GM18498 (cell line): ENCODE results near the gene DCUN1D2.

Experiments used
- ATAC-seq: cut with Tn5 transposase; IDR thresholded peaks from one replicate; pipeline ENCODE4 v1.9.1; 2021; ENCODE audit warnings: mild to moderate bottlenecking, moderate library complexity; ENCODE audit not compliant: unreplicated experiment

The DCUN1D2 gene

DNA sequence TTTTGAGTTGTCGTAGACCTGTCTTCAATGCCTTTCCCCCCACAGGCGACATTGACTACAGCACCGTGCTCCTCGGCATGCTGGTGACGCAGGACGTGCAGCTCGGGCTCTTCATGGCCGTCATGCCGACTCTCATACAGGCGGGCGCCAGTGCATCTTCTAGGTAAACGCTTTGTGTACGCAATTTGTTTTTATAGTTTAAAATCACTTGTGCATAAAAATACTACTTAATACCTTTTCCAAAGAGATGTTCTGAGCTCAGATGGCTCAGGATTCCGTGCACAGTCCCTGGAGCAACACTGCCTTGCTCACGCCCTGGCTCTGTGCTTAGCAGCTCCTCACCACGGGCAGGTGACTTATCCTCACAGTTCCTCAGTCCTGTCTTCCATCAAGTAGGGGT, 30.1 kb upstream of the DCUN1D2 start:
- ATAC-seq, result no peak

DNA sequence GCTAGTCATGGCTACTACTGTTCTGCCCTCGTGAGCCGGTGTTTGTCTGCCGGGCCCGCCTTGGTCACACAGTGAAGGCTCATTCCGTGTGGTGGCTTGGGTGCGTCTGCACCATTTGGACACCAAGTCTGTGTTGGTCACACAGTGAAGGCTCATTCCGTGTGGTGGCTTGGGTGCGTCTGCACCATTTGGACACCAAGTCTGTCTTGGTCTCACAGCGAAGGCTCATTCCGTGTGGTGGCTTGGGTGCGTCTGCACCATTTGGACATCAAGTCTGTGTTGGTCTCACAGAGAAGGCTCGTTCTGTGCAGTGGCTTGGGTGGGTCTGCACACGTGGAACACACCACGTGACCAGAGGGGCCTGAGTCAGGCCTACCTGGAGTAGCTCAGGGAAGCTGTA, 29.0 kb upstream of the DCUN1D2 start:
- ATAC-seq, result no peak

DNA sequence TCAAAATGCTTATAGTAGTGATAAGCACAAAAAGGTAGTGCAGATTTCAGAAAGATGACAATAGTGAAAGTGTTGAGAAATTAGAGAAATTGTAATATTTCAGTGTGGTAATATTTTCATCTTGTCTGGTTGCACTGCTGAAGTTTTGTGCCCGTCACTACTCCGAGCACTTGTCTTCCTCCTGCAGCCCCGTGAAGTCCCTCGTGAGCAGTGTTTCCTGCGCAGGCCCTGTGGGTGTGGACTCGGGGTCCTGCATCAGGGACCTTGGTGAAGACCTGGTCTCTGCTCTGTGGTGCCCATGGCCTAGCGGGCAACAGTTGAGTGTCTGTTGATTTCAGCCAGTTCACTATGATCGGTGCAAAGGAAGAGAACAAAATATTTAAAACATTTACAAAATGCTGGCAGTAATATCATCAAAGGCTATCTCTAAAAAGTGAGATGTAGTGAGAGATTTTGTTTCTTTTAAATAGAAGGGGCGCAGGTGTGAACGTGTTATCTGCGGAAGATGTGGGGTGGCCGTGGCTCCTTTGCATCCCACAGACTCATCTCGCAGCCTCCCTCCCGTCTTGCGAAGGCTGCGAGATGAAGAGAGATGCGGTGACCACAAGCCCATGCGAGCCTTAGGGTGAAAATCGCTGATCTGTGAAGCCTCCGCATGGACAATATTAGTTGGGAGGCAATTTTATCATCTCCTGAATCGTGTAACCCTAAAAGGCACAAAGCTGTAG, 27.7 kb upstream of the DCUN1D2 start:
- no peak for ATAC-seq

DNA sequence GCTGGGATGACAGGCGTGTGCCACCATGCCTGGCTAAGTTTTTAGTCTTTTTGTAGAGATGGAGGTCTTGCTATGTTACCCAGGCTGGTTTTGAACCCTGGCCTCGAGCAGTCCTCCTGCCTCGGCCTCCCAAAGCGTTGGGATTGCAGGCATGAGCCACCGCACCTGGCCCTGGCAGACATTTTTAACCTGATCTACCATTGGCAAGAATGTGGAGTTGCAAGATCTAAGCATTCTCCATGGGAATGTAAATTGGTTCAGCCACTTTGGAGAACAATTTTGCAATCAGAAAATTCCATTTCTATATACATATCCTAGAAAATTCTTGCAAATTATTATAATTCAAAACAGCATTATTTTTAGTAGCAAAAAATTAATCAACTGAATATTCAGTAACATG, 24.3 kb upstream of the DCUN1D2 start:
- no peak for ATAC-seq

DNA sequence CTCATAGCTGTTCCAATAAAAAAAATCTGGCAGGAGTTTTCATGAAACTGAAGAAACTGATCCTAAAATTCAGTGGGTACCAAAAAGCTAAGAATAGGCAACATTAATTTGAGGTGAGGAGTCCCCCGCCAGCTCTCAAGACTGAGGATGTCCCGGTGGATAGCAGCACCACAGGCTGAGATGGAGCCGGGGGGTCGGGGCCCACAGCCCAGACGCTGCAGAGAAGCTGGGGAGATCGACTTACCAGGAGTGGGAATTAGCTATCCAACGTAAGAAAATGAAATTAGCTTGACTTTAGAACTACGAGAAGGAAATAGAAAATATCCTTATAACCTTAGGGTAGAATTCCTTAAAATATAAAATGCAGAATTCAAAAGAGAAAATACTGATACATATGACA, 23.2 kb upstream of the DCUN1D2 start:
- no peak for ATAC-seq

DNA sequence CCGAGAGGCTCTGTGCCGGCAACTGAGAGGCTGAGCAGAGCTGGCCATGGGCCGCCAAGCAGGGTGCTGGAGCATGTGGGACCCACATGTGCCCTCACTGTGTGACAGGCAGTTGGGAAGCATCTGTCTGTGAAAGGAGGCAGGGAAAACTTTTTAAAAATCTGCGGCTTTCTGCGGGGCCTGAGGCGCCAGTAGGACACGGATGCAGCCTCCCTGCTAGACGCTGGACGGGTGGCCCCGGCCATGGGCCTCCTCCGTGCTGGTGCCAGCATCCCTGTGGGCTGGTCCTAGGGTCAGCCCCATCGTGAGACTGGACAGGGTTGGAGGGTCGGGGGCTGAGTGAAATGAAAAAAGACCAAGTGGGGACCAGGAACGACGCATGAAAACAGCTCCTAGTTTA, 20.9 kb upstream of the DCUN1D2 start:
- no peak for ATAC-seq

DNA sequence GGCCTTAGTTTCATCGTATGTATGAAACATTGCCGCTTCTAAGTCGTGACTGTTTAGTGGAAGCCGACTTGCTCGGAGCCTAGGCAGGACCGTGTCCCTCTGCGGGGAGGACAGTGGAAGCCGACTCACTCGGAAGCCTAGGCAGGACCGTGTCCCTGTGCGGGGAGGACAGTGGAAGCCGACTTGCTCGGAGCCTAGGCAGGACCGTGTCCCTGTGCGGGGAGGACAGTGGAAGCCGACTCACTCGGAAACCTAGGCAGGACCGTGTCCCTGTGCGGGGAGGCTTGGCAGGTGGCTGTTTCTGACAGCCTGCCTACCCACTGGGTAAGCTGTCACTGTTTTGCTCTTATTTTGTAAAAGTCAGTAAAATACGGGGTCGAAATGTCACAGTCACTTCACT, 20.4 kb upstream of the DCUN1D2 start:
- no peak for ATAC-seq

DNA sequence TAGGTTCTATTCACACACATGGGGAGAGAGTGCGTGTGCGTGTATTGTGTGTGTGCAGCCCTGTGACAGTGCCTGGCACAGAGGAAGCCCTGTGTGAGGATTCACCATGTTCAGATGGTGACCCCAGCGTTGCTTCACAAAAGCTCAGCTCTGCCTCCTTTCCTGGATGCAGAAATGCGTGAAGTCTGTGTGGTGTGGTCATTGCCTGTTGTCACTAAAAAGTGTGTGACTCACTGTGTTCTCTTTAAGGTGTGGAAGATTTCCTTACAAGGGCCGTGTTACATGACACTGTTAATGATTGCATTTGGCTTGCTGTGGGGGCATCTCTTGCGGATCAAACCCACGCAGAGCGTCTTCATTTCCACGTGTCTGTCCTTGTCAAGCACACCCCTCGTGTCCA, 19.5 kb upstream of the DCUN1D2 start:
- ATAC-seq, result no peak

DNA sequence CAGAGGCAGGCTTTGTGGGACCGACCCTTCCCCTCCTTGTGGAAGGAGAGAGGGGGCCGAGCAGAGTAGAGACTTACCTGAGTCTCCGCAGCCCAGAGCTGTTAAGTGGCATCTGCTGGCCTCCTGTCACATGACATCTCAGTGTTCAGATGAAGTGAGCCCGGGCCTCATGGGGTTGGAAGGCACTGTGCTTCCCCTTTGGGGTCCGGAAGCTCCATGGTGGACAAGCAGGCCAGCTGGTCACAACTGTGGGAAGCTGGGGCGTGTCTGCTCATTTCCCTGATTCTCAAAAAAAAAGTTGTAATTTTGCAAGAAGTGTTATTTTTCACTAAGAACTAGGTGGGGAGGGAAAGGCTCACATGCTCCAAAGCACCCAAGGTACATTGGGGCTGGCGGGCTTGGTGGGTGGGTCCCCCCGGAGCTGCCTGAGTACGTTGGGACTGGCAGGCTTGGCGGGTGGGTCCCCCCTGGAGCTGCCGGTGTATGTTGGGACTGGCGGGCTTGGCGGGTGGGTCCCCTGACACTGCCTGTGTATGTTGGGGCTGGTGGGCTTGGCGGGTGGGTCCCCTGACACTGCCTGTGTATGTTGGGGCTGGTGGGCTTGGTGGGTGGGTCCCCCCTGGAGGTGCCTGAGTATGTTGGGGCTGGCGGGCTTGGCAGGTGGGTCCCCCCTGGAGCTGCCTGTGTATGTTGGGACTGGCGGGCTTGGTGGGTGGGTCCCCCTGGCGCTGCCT, 18.2 kb upstream of the DCUN1D2 start:
- no peak for ATAC-seq

DNA sequence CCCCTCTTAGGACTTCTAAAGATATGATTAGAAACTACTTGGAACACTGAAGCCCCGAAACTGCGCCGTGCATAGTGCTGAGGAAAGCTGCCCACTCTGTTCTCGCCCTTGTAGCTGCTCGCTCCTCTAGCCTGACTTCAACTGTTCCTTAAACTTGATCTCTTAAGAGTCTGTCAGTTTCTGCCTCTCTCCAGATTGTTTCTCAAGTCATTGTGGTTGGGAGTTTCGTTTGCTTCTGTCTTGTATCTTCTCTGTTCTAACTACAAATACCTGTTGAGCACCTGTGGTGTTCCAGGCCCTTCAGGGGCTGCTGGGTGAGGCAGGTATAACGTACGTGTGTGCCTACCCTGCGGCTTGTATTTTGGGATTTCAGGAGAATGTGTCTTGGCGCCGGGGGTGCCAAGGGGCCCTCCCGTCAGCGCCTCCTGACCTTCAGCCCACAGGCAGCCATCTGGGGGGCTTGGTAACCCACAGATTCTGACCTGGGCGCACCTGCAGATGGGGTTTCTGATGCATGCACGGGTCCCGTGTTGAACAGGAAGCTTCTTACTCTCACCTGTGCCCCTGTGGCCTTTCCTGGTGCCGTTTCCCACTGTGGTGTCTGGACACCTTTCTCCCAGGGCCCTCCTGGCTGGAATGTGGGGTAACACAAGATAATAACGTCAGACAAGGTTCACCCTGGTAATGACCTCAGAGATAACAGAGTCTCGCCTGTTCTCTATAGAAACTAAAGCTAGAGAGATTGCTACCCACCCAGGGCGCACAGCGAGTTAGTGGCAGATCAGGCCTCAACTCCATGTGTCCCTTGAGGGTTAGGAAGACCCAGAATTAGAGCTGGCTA, 17.2 kb upstream of the DCUN1D2 start:
- ATAC-seq, result no peak

DNA sequence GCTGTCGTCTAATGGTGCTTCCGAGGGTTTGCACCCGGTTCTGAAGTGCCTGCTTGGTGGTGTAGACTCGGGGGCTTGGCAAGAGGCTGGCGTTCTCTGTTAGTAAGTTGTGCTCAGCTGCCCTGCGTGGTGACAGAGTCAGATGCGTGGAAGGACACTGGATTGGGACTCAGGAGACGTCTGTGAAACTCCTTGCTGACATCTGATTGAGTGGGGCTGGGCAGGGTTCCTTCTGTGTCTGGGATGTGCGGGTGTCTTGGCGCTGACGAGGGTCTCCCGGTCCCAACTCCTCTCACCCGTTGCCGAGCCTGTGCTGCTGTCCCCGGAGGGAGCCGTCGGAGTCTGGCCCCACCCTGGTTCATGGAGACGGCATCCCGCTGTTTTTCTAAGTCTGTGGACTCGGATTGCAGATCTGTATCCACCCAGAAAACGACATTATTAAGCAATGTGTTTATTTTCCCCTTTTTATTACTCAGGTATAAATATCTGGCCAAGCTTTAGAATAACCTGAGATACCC, 16.4 kb upstream of the DCUN1D2 start:
- no peak for ATAC-seq

DNA sequence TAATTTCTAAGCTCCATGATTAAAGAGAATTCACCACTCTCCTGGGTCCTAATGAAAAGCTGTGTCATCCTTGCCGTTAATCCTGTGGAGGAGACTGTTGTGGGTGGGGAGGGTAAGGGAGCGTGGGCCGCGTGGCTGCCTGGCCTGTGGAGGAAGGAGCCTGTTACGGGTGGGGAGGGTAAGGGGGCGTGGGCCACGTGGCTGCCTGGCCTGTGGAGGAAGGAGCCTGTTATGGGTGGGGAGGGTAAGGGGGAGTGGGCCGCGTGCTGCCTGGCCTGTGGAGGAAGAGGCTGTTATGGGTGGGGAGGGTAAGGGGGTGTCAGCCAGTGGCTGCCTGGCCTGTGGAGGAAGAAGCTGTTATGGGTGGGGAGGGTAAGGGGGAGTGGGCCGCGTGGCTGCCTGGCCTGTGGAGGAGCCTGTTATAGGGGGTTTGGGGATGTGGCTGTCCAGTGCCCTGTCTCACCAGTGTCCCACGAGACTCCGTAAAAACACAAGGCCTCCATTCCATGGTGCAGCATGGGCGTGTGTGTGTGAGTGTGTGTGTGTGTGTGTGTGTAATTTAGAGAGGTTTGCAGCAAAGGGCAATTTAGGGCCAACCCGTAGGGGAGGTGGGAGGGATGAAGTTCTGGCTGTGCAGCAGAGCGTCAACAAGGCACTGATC, 15.6 kb upstream of the DCUN1D2 start:
- ATAC-seq, result no peak

DNA sequence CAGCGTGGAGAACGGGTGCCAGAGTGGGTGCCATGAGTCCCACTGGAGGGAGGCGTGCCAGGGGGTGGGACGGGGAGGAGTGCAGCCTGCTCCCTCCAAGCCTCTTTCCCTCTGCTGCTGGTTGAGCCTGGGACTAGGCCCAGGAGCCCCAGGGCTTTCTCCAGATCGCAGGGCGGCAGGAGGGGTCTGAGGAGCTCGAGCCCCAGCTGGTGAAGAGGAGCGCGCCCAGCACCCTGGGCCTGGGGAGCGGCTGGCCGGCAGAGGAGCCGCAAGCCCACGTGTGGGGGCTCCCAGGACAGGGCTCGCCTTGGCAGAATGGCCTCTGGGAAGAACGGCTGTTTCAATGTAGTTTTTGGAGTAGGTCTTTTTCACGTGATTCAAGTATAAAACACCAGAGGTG, 12.2 kb upstream of the DCUN1D2 start:
- ATAC-seq, result no peak

DNA sequence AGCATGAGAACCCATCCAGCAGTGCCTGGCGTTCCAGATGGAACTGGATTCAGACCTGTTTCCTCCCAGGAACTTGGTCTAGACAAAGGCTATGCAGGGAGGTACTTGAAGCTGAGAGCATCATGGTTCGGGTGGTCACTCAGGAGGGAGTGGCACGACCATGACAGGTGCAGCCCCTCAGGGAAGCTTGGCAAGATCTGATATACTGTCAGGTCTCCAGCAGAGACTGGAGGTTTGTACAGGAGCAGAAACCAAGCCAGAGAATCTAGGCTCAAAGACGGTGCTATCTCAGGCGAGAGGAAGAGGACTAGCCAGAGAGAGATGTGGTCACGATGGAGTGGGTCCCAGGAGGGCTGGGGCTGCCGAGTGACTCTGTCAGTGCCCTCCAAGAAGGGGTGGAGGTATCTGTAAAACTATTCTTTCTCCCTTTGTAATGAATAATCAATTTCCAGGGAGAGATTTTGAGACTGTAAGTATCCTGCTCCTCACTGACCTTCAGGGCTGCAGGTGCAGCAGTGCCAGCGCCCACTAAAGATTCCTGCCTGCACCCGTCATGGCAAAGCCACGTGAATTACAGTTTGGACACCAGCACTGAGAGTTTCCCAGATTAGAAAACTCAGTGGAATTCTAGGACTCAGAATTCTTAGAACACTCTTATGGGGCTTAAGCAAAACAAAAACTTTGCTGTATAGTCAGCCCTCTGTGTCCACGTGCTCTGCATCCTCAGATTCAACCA, 10.2 kb upstream of the DCUN1D2 start:
- no peak for ATAC-seq

DNA sequence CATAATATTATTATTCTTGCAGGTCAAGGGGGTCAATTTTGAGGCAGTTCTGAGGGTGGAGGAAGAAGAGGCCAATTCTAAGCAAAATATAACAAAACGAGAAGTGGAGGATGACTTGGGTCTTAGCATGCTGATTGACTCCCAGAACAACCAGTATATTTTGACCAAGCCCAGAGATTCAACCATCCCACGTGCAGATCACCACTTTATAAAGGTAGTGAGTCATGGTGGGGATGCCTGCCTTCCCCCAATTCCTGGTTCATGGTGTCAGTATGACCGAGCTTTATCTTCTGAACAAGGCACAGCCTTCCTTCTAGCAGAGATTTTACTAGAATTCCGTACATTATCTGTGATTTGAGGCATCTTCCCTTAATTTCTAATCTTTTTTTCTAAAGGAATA, 9.4 kb upstream of the DCUN1D2 start:
- ATAC-seq, result no peak

DNA sequence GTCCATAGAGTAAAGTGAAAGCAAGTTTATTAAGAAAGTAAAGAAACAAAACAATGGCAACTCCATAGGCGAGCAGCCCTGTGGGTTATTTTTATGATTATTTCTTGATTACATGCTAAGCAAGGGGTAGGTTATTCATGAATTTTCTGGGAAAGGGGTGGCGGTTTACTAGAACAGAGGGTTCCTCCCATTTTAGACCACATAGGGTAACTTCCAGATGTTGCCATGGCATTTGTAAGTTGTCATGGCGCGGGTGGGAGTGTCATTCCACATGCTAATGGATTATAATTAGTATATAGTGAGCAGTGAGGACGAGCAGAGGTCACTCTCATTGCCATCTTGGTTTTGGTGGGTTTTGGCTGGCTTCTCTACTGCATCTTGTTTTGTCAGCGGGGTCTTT, 8.4 kb upstream of the DCUN1D2 start:
- no peak for ATAC-seq

DNA sequence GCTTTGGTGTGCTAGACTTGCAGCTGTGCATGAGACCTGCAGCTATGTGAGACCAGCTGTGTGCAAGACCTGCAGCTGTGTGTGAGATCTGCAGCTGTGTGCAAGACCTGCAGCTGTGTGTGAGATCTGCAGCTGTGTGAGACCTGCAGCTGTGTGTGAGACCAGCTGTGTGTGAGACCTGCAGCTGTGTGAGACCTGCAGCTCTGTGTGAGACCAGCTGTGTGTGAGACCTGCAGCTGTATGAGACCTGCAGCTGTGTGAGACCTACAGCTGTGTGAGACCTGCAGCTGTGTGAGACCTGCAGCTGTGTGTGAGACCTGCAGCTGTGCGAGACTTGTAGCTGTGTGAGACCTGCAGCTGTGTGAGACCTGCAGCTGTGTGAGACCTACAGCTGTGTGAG, 6.7 kb upstream of the DCUN1D2 start:
- no peak for ATAC-seq

DNA sequence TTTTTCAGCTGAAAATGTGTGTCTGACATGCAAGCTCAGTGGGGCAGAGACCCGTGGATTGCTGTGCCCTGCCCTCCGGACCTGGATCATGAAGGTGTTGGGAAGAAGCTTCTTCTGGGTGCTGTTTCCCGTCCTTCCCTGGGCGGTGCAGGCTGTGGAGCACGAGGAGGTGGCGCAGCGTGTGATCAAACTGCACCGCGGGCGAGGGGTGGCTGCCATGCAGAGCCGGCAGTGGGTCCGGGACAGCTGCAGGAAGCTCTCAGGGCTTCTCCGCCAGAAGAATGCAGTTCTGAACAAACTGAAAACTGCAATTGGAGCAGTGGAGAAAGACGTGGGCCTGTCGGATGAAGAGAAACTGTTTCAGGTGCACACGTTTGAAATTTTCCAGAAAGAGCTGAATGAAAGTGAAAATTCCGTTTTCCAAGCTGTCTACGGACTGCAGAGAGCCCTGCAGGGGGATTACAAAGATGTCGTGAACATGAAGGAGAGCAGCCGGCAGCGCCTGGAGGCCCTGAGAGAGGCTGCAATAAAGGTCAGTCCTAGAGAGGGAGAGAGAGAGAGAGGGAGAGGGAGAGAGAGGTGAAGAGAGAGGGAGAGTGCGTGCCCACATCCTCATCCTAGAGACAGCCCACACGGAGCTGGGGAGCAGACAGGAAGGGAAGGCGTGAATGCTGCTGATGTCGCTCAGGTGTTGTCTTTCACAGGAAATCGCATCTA, 5.1 kb upstream of the DCUN1D2 start:
- no peak for ATAC-seq

DNA sequence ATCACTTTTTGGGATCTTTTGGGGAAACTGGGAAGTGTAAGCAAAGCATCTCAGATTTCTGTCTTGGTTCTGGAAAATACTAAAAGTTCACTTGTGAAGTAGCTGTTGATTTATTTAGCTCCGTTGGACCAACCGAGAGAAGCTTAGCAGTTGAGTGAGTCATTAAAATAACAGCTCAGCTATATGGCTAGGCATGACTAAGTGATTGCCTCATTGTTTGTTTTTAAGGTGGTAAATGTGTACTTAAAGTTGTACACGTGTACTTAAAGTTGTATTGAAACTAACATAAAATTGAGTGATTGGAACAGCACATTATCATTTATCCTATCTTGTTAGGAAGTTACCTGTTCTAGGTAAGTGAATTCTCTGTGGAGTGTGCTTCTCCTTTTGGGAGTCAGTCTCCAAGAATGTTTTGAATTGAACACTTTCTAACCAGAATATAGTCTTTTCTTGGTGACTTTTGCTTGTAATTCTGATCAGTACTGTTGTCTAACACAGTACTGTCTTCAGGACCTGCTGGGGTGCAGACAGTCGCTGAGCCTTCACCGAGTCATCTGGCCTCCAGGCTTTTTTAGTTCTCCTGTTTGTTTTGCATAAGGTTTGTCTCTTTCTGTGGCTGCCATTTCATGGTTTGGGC, 2.9 kb upstream of the DCUN1D2 start:
- ATAC-seq, result no peak
